ENCODE results near the gene GH1.

DNA sequence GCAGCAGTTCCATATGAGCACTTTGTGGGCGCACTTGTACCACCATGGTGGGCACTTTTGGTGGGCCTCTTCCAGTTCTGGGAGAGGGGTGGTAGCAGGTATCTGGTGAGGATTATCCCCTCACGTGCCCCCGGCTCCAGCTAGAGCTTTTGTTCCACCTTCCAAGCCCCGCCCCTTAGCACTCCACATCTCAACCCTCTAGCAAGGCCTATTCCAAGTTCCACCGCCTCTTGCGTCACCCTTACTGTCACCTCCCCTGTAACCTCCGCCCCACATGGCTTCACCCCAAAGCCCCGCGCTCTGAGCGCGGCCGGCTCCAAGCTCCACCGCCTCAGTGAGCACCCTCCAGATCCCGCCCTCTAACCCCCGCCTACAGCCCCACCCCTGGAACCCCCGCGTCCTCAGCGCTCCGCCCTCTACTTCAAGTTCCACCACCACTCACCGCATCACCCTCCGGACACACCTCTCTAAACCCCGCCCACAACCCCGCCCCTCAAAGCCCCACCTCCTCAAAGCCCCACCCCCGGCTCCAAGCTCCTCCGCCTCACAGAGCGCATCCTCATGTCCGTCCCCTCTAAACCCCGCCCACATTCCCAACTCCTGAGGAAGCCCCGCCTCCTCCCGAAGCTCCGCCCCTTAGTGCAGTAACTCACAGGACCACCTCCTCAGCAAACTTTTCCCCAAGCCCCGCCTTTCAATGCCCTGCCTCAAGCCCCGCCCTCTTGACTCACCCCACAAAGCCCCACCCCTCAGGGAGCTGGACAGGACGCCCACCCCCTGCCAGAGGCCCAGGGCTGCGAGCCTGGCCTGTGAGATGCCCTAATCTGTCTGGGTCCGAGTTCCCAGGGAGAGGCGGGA, 42.9 kb upstream of the GH1 start:
- TF ChIP-seq RFX5 (IDR thresholded peaks at IDR 0.05; ENCODE audit: low read length), result no peak
- TF ChIP-seq POLR2AphosphoS5 (IDR thresholded peaks at IDR 0.05; ENCODE audit: low read depth, low read length), result no peak
- TF ChIP-seq, protein P1, sequence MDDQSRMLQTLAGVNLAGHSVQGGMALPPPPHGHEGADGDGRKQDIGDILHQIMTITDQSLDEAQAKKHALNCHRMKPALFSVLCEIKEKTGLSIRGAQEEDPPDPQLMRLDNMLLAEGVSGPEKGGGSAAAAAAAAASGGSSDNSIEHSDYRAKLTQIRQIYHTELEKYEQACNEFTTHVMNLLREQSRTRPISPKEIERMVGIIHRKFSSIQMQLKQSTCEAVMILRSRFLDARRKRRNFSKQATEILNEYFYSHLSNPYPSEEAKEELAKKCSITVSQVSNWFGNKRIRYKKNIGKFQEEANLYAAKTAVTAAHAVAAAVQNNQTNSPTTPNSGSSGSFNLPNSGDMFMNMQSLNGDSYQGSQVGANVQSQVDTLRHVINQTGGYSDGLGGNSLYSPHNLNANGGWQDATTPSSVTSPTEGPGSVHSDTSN (IDR thresholded peaks at IDR 0.05), result no peak
- no peak for TF ChIP-seq FOXJ3 (CRISPR knock-in tag; IDR thresholded peaks at IDR 0.05)
- TF ChIP-seq CHD2 (IDR thresholded peaks at IDR 0.05; ENCODE audit: low read length, partially characterized antibody), result no peak
- no peak for TF ChIP-seq TAF1 (IDR thresholded peaks at IDR 0.05; ENCODE audit: borderline replicate concordance, low read depth, low read length)
- TF ChIP-seq EP300 (IDR thresholded peaks at IDR 0.05; ENCODE audit: borderline replicate concordance in 1 of 2, low read depth in 1 of 2, low read length in 1 of 2), result no peak

Data from SK-N-SH (cell line).